Pulmonary artery endothelial cell (primary cell): Measurements from ENCODE around the gene GIMAP5. TPM values are rescaled to one million over a fixed set of nuclear protein-coding genes. Genes with fewer than 3 reads are reported as not detected.
"Not testable (repeated sequence)": the region's sequence is repeated elsewhere in the genome, so short reads cannot be mapped to it uniquely, and the experiment has no call there.

Experiments
- DNase-seq: peaks from one replicate; pipeline ENCODE4 v3.0.0-alpha.2; 2011; ENCODE audit warnings: low read depth, low spot score
- total RNA-seq: library from RNA; depleted of rRNA; stranded (reverse); fragments of >200 nt; gene quantifications from 2 replicates; pipeline ENCODE4 v1.2.3, GENCODE V29; 2014

GIMAP5 gene
- total RNA-seq, 1 donor from 2014 or later: 2.1 TPM

DNA sequence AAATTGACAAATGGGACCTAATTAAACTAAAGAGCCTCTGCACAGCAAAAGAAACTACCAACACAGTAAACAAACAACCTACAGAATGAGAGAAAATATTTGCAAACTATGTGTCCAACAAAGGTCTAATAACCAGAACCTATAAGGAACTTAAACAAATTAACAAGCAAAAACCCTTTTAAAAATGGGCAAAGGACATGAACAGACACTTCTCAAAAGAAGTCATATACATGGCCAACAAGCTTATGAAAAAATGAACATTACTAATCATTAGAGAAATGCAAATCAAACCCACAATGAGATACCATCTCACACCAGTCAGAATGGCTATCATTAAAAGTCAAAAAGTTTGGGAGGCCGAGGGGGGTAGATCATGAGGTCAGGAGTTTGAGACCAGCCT is 36.9 kb downstream of the GIMAP5 start:
- DNase-seq: not testable (repeated sequence)

DNA sequence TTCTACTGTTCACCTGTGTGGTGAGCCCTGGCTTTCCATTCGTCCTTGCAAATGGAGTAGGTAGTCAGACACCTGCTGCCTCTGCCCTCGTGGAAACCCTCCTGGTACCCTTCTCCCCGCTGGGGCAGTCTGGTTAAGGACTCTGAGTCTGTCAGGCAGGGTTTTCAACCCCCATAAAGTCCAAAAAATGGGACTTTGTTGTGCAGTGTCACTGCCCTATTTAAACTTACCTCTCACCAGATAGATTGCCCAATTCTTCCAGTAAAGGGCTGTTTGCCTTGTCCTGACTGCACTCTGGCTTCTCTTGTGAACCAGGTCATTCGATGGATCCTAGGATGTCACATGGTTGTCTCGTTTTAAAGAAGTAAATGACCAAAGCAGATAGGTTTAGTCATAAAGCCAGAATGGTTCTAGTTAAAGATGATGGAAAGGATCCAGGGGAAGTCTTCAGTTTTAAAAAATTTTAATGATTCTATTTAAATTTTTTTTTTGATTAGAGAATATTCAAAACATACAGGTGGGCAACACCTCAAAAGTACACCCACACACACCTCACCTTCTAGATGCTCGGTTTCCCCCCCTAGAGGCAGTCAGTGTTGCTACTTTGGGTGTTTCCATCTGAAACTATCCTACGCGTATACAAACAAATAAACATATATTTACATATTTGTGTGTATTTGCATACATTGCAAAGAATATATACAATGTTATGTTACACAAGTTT is 41.0 kb downstream of the GIMAP5 start:
- DNase-seq: no peak

DNA sequence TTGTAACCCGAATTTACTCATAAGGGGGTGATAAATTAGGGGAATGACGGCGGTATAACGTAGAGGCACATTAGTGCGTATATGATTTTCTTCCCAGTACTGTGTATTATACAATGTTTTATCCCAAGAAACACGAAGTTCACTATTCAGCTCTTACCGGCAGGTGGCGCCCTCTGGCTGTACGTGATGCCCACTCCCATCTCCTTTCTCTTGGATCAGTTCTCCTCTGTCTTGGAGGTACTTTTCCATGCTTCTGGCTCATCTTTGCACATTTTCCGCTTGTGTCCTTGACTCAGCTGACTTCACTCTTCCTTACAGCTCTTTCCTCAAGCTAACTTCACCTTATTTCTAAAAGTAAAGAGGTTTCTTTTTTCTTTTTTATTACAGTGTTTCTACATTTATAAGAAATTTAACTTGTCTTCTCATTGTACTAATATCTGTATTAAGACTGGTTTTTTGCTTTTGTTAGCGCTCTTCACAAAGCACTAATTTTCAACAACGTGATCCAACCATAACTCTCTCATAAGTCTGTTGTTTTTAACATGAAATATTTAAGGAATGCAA is 41.6 kb downstream of the GIMAP5 start:
- DNase-seq: peak; percentile 37

DNA sequence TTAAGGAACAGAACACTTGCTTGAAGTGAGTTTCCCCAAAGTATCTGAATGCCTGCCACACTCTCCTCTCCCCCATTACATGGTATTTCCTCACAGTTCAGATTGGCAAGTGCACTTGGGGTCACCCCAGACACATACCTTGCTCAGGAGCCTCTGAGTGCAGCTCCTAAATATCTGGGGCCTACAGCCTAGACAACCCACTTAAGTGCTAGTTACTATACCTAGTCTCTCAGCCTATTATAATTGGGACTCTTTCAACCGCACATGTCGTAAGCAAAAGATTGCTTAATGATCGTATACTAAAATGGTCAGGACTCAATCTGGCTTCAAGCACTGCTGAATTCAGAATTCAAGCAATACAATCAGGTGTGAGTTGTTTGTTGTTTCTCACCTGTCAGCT is 43.1 kb downstream of the GIMAP5 start:
- no peak for DNase-seq

DNA sequence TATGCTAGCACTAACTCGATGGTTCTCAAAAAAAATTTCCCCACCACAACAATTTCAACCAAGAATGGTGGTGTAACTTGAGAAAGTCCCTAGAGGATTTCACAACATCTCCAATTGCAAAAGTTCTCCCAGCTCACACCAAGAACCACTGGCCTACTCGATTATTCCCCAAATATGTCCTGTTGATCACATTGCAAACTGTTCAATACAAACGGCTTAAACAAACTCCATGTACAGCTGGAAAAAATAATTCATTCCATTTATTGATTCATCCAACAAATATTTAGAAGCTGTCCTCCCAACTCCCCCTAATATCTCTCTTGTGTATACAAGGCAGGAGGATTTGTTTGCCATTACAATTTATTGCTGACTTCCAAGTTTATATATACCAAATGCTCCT is 43.9 kb downstream of the GIMAP5 start:
- DNase-seq: no peak

DNA sequence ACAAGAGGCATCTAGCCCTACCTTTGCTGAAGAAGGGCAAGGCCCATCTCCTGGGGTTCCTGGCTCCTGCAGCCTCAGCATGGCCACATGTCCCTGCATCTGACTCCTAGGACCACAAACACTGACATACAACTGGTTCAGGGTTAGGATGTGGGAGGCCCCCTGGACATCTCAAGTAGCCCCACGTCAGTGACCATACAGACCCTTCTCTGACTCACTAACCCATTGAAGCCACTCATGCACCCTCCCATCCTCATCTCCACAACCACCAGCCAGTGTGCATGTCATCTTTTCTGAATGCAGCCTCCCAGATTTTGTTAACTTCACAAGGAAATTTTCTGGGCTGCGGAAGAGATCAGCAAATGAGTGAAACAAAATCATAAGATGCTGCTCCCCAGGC is 44.7 kb downstream of the GIMAP5 start:
- no peak for DNase-seq

DNA sequence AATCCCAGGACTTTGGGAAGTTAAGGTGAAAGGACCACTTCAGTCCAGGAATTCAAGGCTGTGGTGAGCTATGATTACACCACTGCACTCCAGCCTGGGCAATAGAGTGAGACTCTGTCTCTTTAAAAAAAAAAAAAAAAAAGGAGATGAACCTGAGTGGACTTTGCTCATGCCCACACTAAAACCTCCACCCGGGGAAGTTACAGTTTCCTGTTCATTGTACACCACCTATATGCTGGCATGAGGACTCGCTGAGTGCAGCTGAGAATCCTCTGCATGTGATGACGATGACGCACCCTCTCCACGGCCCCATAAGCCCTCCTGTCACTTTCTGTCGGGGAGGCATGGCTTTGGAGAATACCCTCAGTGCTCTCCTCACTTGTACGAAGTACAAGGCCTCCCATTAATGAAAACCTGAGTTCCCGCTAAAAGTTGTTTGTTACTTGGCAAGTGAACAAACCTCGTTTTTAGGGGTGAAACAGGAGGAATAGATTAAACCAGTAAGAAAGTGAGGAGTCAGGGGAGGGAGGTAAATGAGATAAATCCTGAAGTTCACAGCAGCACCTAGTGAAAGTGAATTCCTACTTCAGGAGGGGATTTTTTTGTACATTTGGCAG is 47.0 kb downstream of the GIMAP5 start:
- no peak for DNase-seq

DNA sequence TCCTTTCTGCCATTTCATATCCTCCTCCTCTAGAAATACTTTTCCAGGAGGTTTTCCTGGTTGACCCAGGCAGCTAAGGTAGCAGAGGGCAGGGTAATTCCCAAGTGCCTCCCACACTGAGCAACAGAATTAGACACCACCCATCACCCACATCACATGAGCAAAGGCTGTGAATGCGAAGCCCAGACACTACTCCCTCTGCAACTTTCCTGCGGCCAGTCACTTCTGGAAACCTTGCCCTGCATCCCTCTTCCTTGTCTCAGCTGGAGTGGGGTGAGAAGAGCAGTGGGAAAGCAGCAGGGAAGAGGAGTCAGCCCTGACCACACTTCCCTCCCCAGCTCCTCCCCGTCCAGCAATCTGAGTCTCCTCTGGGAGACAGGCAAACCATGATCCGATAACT is 47.7 kb downstream of the GIMAP5 start:
- no peak for DNase-seq

DNA sequence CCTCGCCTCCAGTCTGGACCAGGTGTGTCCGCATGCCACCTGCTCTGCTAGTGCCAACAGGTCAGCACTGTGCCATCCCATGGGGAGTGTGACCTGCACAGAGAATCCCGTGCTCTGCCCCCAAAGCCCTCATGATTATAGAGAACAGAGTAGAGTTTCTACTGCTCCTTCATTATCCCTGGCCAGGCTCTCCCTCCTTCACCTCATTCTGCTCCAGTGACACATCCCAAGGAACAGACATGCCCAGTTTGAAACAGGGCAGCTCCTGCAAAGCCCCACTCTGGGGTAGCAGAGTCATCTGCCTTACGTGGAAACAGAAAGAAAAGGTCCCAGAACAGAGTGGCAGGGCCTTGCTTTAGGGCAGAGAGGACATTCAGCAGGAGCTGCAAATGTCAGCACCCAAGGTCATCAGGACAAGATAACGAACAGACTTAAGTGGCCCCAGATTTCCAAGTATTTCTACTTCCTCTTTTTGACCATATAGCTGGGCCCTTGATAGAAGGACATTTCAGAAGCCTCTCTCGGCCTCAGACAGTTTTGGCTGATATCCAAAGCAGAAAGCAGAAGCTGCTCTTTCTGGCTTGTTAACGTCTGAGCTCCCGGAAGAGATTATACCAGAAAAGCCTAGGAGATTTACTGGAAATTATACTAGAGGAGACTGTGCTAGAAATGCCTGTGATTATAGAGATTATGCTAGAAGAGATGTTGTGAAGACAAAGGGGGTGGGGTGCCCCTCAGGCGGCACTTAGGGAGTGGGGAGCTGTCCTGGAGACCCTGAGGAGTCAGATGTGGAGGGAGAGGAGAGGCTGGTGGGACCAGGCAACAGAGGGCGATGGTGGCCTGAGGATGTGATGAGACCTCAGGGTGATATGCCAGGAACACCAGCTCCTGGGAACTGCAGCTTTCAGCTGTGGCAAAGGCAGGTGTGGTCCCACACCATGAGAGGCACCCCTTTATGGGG is 50.4 kb downstream of the GIMAP5 start:
- no peak for DNase-seq

DNA sequence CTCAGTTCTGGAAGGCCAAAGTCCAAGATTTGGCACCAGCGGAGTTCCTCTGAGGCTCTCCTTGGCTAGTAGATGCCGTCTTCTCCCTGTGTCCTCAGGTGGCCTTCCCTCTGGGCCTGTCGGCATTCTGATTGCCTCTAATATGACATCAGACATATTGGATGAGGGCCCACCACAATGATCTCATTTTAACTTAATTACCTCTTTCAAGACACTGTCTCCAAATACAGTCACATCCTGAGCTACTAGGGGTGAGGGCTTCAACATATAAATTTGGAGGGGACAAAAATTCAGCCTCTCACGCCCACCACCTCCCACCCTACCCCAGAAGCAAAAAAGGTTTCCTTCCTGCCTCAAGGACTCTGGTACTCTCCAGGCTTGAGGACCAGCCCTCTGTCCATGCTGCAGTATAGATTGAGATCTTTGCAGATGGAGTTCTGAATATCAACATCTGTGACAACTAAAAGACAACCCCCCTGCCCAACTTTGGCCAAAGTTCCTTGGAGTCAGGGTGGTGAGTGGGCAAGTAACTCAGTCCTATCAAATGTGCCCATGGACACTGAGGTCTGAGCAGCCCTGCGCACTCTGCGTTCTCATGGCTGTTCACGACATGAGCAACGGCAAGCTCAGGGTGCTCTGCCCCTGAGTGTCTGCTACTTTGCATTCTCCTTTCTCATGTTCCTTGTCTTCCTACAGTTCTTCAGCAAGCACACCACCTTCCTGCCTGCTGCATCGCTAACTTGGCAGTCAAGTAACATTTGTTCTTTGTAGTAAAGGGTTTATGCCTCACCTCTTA is 51.5 kb downstream of the GIMAP5 start:
- no peak for DNase-seq

DNA sequence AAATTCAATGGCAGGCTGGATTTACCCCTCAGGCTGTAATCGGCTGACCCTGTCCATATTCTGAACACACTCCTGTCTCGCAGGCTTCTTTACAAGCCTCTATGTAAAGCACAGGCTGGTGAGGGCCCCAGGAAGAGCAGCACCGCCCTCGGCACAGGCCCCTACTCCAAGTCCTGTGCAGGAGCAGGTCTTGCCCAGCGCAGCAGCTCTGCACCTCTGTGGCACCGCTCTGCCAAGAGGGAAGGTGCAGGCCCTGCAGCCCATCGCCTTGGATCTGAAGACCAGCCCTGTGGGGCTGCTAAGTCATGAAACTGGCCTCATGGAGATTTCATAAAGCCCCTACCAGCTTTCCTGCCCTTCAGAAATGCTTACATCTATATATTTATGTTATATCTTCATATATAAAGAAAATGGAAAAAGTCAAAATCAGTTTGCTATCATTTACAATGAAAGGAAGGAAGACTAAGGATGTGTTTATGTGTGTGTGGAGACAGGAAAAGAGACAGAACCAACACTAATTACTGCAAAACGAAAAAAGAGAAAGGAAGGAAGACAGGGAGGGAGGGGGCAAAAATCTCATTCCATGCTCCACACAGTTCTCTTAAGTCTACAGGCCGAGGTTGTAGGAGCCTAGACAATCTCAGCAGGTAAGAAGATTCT is 53.3 kb downstream of the GIMAP5 start:
- no peak for DNase-seq

DNA sequence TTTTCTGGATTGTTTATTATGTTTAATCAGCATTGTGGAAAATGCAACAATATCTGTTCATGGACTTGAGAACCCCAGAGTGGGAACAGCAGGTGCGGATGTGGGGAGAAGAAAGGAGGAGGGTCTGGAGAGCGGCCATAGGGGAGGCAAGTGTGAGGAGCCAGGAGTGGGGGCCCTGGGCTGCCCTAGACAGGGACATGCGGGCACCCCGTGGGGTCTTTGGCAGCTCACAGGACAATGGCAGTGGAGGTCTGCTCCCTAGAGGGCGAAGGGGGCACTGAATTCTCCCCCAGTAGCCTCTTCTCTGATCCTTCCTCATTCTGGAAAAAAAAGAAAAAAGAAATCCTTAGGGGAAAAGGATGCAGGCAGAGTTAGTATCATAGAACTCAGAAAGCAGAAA is 54.1 kb downstream of the GIMAP5 start:
- DNase-seq: no peak

DNA sequence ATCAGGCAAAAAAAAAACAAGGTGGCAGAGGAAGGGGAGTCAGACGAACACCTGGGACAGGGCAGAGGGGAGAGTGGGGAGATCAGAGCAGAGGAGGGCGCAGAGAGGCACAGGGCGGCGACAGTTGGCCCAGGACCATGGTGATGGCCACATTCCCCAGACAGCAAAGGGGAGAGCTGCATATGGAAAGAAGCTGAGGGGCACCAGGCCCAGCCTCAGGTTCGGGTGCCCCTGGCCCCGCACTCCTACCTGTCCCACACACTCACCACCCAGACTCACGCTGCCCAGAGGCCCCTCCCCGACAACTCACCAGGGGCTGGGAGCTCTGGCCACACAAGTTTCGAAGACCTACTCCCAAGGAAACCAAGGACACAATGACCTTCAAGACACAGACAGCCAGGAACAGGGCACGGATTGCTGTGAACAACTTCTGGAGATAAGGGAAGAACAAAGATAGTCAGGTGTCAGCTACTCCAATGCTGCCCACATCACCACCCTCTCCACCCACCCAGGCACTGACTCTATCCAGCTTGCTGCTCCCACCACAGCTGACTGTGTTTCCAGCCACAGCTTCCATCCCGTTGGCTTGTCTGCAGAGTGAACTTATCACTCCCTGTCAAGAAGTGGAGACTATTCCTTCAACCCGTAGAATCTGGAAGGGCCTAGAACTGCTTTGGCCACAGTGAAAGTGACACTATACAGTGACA is 54.7 kb downstream of the GIMAP5 start:
- DNase-seq: no peak

Other genes with a start within 250 kb of the GIMAP5 start
- 48.7 and 72.0 TPM in 2 replicates for gene GIMAP7, start 222.5 kb upstream of the GIMAP5 start, total RNA-seq
- gene GIMAP4, start 170.0 kb upstream of the GIMAP5 start, total RNA-seq: 60.1 and 63.4 TPM in 2 replicates
- 160 and 231 TPM in 2 replicates for gene GIMAP6, start 105.0 kb upstream of the GIMAP5 start, total RNA-seq
- 41.5 and 82.2 TPM in 2 replicates for gene GIMAP2, start 51.7 kb upstream of the GIMAP5 start, total RNA-seq
- 11.1 and 13.5 TPM in 2 replicates for gene GIMAP1, start 20.8 kb upstream of the GIMAP5 start, total RNA-seq
- not detected in 2 replicates for gene TMEM176B, start 62.9 kb downstream of the GIMAP5 start, total RNA-seq
- gene TMEM176A, start 63.4 kb downstream of the GIMAP5 start, total RNA-seq: not detected in 2 replicates
- gene AOC1, start 115.1 kb downstream of the GIMAP5 start, total RNA-seq: not detected in 2 replicates
- gene KCNH2, start 240.9 kb downstream of the GIMAP5 start, total RNA-seq: 0.07 TPM in 1 of 2 replicates, not detected in the other